Upper lobe of left lung (tissue), 4 donors: Measurements from ENCODE around the gene MIA2.

Experiments used
- EP300 ChIP-seq, 4 donors: sonication (generic); formaldehyde crosslinking; IDR thresholded peaks; one replicate each; pipeline ENCODE4 v1.5.1; 2017; ENCODE audit warnings: antibody characterized with exemption in 4 of 4, control low read depth in 2 of 4
- TF ChIP-seq, protein P1 (sequence below), 6 experiments: fragments of 450-650 bp in 4 of 6; fragments of 200-600 bp in 2 of 6; sonication (generic) in 2 of 6; IDR thresholded peaks; one replicate each; pipeline ENCODE4 v1.5.1; 2016 to 2019; ENCODE audit warnings: antibody characterized with exemption in 6 of 6

DNA sequence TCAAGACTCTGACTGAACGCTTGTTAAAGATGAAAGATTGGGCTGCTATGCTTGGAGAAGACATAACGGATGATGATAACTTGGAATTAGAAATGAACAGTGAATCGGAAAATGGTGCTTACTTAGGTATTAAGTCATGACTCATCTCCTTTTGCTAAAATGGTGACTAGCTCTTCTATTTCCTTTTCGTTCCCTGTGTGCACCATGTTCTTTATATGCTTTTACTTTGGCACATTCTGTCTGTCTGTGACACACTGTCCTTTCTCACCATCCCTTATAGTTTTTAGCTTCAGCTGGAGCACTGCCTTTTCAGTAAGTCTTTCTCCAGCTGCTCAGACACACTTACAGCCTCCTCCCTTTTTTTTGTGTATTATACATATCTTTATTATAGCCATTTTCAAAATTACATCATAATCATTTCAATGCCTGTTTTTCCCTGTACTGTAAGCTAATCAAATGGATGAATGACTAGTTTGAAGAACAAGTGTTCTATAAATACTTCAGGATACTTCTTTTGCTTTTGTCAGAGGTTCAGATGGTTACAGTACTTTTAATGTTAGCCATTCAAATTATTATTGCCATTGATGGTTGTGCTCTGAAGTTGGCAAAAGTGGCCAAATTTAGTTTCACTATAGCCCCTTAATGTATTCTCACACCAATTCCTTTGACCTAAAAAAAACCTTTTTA, 68.6 kb downstream of the MIA2 start:
- TF ChIP-seq, protein P1, sequence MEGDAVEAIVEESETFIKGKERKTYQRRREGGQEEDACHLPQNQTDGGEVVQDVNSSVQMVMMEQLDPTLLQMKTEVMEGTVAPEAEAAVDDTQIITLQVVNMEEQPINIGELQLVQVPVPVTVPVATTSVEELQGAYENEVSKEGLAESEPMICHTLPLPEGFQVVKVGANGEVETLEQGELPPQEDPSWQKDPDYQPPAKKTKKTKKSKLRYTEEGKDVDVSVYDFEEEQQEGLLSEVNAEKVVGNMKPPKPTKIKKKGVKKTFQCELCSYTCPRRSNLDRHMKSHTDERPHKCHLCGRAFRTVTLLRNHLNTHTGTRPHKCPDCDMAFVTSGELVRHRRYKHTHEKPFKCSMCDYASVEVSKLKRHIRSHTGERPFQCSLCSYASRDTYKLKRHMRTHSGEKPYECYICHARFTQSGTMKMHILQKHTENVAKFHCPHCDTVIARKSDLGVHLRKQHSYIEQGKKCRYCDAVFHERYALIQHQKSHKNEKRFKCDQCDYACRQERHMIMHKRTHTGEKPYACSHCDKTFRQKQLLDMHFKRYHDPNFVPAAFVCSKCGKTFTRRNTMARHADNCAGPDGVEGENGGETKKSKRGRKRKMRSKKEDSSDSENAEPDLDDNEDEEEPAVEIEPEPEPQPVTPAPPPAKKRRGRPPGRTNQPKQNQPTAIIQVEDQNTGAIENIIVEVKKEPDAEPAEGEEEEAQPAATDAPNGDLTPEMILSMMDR (IDR thresholded peaks at IDR 0.05) = no peak
- TF ChIP-seq EP300 (IDR thresholded peaks at IDR 0.05) = no peak
